ENCODE measurements around the gene SRD5A1.

SRD5A1 gene

DNA sequence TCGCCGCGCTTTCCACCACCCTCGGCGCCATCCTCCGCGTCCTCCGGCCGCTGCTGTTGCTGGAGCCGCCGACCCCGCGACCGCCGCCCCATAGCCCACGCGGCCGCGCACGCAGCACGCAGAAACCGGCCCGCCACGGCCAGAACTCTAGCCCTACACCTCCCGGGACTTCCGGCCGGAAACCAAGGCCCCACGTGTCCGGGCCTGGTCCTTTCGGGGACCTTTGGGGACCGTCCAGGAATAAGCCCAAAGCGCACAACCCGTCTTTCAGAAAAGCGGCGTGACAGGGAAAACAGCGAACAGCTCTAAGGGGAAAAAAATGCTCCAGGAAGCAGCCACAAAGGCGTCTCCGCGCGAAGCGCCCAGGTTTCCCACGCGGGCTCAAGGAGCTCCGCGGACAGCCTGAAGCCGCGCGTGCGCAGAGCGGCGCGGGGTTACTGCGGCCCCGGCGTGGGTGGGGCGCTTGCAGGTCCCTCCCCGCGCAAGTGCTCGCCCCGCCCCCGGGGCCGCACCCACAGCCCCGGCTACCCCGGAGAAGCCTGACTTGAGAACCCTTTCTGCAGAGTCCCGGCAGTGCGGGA lies at the start of gene SRD5A1, which contains the start of gene NSUN2:
SRD5A1 (plus strand) TSS at position 553 of the 581 bp plus-strand sequence. CDS start 137 bp downstream, outside the sequence.
NSUN2 (minus strand) TSS at position 157 of the 581 bp plus-strand sequence; CDS start at position 92, 65 bp downstream.
- peak; percentile 92 for DNase-seq

- DNase-seq = no peak
Measured at GRCh38 chr5:6584101-6584645, 49.1 kb upstream of the SRD5A1 start.

GRCh38 chr5:6584727-6585126 lies 48.5 kb upstream of the SRD5A1 start:
- DNase-seq = no peak

GRCh38 chr5:6585168-6585567 lies 48.1 kb upstream of the SRD5A1 start:
- no peak for DNase-seq

- no peak for DNase-seq
Measured at GRCh38 chr5:6585939-6586646, 47.1 kb upstream of the SRD5A1 start.

DNA sequence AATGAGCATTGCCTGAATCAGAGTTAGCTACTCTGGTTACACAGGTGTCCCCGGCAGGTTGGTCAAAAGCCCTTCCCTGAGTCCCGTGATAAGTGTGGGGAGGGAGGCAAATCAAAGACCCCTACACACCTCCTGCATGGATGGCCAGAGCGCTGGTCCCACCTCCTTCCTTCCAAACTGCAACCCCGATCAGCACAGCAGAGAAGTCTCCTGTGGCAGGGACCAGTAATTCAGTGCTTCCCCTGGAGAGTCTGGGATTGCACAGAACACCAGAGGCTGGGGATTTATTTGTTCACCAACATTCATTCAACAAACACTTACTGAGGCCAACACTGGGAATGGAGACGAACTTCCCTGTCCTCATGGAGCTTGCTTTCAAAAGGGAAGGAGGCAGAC lies 46.6 kb upstream of the SRD5A1 start:
- no peak for DNase-seq

DNA sequence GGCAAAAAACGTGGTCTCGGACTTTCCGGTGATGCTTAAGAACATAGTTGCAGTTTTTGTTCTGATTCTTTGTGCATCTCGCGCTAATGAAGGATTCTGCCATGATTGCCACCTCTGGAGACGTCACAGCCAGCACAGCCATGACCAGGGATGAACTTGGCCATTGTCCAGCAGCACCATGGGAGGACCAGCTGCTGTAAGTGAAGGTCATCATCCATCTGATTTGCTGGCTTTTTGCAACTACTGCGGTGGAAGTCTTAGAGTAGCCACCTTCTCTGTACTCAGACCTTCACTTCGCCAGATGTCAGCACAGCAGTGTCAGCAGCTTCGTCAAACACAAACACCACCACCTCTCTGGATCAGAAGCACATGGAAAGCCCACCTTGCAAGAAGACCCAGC lies 46.1 kb upstream of the SRD5A1 start:
- no peak for DNase-seq

- DNase-seq = no peak
Measured at GRCh38 chr5:6590581-6590980, 42.7 kb upstream of the SRD5A1 start.

- DNase-seq = no peak
Measured at GRCh38 chr5:6591671-6592288, 41.5 kb upstream of the SRD5A1 start.

DNA sequence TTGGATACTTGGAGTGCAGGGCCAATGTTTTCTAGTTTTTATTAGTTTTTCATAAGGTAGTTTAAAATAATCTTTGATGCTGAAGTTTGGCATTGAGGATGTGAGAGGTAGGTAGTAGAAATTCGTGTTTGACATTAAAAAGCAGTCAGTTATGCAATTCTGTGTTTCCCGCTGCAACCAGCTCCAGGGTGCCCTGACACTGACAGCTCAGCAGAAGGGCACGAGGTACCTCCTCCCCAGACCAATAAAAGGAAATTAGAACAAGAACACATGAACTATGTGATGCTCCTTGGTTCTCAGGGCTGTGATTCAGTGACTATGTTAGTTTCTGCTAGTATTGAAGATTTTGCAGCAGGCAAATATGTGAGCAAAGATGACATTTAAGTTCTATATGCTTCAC lies 40.6 kb upstream of the SRD5A1 start:
- DNase-seq = no peak

DNA sequence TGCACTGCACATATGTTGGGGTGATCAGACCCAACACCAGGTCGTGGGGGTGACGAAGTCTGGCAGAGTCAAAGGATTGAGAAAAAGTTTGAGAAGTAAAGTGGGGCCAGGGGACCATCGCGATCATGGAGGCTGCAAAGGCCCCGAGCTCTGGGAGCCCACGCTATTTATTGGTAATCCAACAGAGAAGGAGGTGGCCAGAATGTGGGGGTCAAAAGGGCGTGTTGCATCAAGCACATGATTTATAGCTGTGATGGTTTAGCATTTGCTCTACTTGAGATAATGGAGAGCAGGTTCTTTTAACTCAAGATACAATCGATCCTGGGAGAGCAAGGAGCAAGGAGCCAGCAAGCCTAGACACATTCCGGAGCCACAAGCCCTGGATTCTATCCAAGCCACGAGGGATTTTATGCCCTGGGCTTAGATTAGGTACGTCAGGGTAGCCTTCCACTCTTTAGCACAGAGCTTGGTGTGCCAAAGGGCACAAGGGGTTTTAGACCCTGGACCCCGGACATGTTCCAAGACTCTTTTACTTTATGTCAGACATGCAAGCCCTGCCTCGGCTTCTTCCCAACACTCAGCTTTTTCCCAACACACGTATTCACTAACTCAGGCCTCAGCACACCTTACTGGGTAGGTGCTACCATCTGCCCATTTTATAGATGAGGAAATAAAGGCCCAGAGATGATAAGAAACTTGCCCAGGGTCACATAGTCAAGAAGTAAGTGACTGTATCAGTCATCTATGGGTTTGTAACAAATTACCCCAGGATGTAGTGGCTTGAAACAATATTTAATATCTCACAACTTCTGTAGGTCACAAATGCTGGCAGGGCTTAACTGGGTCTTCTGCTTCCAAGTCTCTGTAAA lies 39.9 kb upstream of the SRD5A1 start:
- DNase-seq = no peak

DNA sequence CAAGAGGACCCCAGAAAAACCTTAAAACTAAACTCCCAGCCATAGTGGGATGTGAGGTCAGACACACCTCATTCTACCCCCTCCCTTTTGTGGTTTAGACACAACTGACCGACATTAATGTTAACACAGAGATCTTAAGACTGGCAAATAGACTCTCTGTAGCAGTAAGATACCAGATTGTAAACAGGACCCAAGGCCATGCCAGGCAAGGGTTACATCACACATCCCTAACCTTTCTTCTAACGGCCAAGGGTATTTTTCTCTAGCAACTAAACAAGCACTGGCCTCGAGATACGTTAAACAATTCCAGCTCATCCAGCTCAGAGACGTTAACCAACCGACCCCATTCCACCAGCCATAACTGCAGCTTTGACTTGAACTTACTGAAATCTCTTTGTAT lies 39.2 kb upstream of the SRD5A1 start:
- DNase-seq = no peak

GRCh38 chr5:6595405-6595804 lies 37.8 kb upstream of the SRD5A1 start:
- no peak for DNase-seq

DNA sequence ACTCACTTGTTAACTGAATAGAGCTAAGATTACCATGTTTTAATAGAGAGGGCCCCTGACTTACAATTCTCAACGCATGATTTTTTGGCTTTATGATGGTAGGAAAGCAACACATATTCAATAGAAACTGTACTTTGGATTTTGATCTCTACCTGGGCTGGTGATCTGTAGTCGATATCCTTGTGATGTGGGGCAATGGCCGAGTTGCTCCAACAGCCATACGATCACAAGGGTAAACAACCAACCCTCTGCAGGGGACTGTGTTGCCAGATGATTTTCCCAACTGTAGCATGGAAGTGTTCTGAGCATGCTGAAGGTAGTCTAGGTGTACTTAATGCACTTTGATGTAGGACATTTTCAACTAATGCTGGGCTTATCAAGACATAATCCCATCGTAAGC lies 36.9 kb upstream of the SRD5A1 start:
- no peak for DNase-seq

GRCh38 chr5:6597557-6597956 lies 35.7 kb upstream of the SRD5A1 start:
- no peak for DNase-seq

DNA sequence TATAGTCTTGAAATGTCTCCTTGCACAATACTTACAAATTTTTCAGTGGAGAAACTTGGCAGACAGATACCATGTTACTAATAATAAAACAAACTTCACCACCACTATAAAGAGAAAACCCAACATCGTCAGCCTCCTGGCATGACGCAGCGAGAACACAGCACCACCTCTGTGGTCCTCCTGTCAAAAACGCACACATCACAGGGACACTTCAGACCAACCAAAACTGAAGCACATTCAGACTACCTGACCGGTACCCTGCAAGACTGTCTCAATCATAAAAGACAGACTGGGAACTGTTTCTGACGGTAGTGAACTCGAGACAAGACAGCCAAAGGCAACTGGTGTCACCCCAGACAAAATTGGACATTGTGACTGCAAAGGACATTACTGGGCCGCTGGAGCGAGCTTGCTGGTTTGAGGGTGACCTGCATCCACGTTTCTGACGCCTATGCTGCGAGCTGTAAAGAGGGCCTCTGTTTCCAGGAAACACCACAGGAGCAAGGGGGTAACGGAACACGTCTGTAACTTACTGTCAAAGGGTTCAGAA lies 34.8 kb upstream of the SRD5A1 start:
- DNase-seq = no peak

DNA sequence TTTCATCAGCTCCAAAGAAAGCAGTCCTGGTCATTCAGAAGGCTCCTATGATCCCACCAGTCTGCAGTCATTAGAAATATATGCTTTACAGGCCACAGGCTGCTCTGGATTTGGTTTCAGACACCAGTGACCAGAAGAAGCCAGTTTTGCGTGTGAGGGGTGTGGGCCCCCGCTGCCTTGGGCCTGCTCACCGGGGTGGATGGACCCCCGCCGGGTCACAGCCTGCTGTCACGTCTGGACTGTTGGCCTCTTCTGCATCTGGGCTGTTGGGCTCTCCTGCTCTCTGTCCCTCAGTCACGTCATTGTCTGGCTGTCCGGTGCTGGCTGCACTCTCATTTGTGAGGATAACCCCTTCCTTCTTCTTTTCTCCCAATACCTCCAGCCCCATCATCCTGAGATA lies 33.5 kb upstream of the SRD5A1 start:
- DNase-seq = no peak

DNA sequence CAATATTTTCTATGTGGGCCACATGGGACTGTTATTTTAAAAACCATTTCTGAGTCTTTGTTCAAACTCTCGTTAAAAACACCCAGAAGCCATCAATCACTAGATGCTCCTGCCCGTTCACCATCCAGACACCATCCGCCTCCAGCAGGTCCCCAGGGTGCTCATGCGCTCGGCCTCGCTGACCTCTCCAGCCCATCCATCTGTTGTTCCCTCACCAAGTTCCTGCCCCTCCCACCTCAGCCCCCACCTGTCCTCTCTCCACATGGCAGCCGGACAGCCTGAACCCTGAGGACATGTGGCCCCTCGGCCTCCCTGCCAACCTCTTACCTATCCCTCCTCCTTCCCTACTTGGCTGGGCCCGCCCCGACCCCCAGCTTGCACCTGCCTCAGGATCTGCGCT lies 32.0 kb upstream of the SRD5A1 start:
- no peak for DNase-seq

GRCh38 chr5:6601816-6602215 lies 31.4 kb upstream of the SRD5A1 start:
- no peak for DNase-seq

DNA sequence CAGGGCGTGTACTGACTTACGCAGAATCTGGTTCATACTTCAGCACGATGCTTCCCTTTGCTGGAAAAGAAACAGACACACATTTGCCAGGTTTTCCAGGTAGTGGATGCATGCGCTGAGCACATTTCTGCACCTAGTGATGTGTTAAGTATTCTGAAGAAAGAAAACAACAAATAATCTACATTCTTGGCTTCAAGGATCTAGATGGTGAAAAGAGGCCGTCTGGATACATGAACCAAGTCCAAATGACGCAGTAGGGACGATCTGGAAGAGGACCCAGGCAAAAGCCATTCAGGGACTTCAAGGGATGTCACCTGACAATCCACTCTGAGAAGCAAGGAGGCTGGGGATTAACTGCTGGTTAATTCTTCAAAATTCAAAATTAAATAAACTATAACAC lies 30.8 kb upstream of the SRD5A1 start:
- no peak for DNase-seq

- no peak for DNase-seq
Measured at GRCh38 chr5:6603643-6604042, 29.6 kb upstream of the SRD5A1 start.

DNA sequence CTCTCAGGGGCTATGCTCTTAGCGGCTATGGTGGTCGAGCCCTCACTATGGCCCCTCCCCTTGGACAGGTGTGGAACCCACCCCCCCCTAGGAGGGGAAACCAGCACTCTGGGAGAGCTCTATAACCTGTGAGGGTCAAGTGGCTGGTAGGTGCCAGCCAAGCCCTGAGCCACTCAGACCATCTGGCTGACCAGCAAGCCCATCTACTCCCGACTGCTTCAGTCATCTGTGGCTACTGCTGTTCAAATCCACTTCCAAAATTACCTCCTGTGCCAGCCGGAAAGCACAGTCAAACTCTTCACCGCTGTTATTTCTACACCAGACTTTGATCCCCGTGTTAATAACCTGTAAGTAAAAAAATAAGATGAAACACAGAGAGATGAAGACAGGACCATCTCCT lies 28.9 kb upstream of the SRD5A1 start:
- no peak for DNase-seq

DNA sequence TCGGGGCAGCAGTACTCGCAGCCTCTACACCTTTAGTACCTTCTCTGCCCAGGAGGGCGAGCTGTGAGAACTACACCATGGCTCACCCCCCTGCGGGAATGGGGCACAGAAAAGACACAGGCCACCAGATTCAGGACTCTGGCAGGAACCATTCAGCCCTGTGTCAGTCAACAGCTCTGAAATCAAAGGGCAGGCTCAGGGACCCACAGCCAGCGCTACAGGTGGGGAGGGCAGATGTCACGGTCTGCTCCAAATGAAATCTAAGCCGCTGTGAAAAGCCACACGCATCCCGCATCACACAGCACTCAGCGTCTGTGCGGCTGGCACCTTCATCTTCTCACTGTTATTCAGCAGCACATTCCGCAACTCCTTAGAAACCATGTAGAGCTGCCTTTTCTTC lies 28.3 kb upstream of the SRD5A1 start:
- DNase-seq = no peak
